ENCODE measurements around the gene SOCS4.

GRCh38 chr14:55000381-55000780 is 26.7 kb upstream of the SOCS4 start:
- no peak for TF ChIP-seq CTCF (IDR thresholded peaks at IDR 0.05; ENCODE audit: low read depth, low read length)
- TF ChIP-seq MAX (IDR thresholded peaks at IDR 0.05; ENCODE audit: low read depth, low read length) = no peak
- TF ChIP-seq POLR2A (IDR thresholded peaks at IDR 0.05; ENCODE audit: extremely low read depth, insufficient read length) = no peak
